Measurements from ENCODE around the gene CDH20.

DNA sequence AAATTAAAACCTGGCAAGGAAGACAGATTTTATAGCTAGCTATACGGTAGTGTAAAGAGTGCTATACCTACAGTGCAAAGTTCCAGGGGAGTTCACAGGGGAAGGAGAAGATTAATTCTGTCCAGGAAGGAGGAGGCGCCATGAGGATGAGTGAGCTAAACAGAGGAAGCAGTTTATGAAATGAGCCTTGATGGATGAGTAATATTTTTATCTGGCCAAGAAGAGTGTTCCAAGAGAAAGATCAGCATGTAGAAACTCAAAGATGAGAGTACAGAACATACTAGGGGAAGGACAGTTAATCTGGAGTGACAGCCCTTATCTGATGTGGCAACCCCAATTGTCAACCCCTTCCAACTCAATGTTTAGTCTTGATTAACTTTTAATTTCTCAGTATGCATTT is 54.8 kb downstream of the CDH20 start:
- TF ChIP-seq, protein P1, sequence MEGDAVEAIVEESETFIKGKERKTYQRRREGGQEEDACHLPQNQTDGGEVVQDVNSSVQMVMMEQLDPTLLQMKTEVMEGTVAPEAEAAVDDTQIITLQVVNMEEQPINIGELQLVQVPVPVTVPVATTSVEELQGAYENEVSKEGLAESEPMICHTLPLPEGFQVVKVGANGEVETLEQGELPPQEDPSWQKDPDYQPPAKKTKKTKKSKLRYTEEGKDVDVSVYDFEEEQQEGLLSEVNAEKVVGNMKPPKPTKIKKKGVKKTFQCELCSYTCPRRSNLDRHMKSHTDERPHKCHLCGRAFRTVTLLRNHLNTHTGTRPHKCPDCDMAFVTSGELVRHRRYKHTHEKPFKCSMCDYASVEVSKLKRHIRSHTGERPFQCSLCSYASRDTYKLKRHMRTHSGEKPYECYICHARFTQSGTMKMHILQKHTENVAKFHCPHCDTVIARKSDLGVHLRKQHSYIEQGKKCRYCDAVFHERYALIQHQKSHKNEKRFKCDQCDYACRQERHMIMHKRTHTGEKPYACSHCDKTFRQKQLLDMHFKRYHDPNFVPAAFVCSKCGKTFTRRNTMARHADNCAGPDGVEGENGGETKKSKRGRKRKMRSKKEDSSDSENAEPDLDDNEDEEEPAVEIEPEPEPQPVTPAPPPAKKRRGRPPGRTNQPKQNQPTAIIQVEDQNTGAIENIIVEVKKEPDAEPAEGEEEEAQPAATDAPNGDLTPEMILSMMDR (IDR thresholded peaks at IDR 0.05), result no peak
- no peak for TF ChIP-seq POLR2A (IDR thresholded peaks at IDR 0.05)

All from uterus (tissue), 2 donors.